IPS-15b (cell line): ENCODE results near the gene SCP2.
"Not testable (repeated sequence)": the region's sequence is repeated elsewhere in the genome, so short reads cannot be mapped to it uniquely, and the experiment has no call there.

Experiments used
- H3K27me3 ChIP-seq: one replicate; pipeline ENCODE4 v1.6.1; 2013; ENCODE audit warnings: low read length; ENCODE audit not compliant: control insufficient read depth, insufficient read depth
- H3K36me3 ChIP-seq: one replicate; pipeline ENCODE4 v1.6.1; 2013; ENCODE audit warnings: low read length; ENCODE audit not compliant: control insufficient read depth, insufficient read depth
- H3K4me1 ChIP-seq: one replicate; pipeline ENCODE4 v1.6.1; 2013; ENCODE audit warnings: mild to moderate bottlenecking, low read length; ENCODE audit not compliant: control insufficient read depth, insufficient read depth
- H3K4me3 ChIP-seq: one replicate; pipeline ENCODE4 v1.5.1; 2013; ENCODE audit warnings: low read depth, low read length
- H3K9ac ChIP-seq: one replicate; pipeline ENCODE4 v1.6.1; 2013; ENCODE audit warnings: low read depth, mild to moderate bottlenecking, low read length
- H3K9me3 ChIP-seq: one replicate; pipeline ENCODE4 v1.6.1; 2013; ENCODE audit warnings: mild to moderate bottlenecking, low read length; ENCODE audit not compliant: control insufficient read depth, insufficient read depth

Gene SCP2

DNA sequence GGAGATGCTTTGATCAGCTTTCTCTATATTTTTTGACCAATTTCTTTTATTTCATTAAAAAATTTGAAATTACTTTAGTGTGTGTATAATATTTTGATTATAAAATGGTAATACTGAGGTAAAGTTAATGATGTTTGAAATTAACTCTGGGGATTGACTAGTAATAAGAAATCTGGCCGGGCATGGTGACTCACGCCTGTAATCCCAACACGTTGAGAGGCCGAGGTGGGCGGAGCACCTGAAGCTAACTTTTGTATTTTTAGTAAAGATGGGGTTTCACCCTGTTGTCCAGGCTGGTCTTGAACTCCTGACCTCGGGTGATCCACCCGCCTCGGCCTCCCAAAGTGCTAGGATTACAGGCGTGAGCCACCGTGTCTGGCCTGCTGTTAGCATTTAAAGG, 17.5 kb downstream of the SCP2 start:
- Histone ChIP-seq H3K9me3 (no peaks in the 10 kb centered on the region), H3K4me3 (no peak overlapping the region), H3K36me3 (no peaks in the 10 kb centered on the region), H3K4me1 (no peaks in the 10 kb centered on the region), H3K27me3 (no peaks in the 10 kb centered on the region), H3K9ac (no peak overlapping the region)

DNA sequence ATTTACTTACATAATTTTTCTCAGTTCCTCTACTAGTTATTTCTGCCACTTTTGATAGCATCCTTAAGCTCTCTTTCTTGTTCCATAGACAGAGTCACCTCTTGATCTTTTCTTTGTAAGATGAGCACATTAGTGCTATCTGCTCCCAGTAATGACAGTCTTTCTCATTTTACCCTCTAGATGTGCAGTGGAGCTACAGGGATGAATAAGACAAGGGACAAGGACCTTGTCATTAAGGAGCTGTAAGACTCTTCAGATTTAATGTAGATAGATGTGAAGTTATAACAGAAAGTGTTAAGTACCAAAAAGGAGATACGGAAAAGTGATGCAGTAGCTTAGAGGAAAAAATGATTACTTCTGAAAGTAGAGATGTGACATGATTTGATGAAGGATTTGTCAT, 20.4 kb downstream of the SCP2 start:
- no peaks in the 10 kb centered on the region for H3K4me1 ChIP-seq
- H3K9me3 ChIP-seq = no peaks in the 10 kb centered on the region
- H3K27me3 ChIP-seq = no peaks in the 10 kb centered on the region
- H3K4me3 ChIP-seq = no peak overlapping the region
- H3K9ac ChIP-seq = no peak overlapping the region
- H3K36me3 ChIP-seq = no peaks in the 10 kb centered on the region

DNA sequence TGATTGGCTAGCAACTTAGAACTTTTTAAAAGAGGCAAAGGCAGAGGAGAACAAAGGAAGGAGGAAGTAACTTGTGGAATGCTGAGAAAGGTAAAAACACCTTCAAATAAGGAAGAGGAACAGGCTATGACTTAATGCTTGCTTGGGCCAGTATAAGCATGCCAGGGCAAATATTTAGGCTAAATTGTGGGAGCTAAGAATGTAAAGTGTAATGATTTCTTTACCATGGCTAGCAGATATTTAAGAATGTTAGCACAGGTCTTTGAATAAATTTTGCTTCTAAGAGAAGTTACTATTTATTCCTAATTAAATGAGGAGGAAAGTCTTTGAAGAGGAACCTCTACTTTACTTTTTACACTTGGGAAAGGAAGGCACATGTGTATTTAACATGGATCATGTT, 22.5 kb downstream of the SCP2 start:
- H3K4me3 ChIP-seq, H3K27me3 ChIP-seq, H3K36me3 ChIP-seq, H3K9me3 ChIP-seq, H3K4me1 ChIP-seq, H3K9ac ChIP-seq: not testable (repeated sequence)

DNA sequence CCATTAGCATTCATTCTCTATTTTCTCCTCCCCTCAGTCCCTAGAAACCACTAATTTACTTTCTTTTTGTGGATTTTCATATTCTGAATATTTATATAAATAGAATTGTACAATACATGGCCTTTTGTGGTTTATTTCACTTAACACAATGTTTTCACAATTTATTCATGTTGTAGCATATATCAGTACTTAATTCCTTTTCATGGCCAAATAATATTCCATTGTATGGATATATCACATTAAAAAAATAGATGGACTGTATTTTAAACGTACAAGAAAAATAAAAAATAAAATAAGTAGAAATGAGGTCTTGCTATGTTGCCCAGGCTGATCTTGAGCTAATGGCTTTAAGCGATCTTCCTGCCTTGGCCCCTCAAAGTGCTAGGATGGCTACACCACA, 25.0 kb downstream of the SCP2 start:
- Histone ChIP-seq H3K36me3 (no peaks in the 10 kb centered on the region), H3K4me3 (no peak overlapping the region), H3K4me1 (no peaks in the 10 kb centered on the region), H3K9ac (no peak overlapping the region), H3K27me3 (no peaks in the 10 kb centered on the region), H3K9me3 (no peaks in the 10 kb centered on the region)

DNA sequence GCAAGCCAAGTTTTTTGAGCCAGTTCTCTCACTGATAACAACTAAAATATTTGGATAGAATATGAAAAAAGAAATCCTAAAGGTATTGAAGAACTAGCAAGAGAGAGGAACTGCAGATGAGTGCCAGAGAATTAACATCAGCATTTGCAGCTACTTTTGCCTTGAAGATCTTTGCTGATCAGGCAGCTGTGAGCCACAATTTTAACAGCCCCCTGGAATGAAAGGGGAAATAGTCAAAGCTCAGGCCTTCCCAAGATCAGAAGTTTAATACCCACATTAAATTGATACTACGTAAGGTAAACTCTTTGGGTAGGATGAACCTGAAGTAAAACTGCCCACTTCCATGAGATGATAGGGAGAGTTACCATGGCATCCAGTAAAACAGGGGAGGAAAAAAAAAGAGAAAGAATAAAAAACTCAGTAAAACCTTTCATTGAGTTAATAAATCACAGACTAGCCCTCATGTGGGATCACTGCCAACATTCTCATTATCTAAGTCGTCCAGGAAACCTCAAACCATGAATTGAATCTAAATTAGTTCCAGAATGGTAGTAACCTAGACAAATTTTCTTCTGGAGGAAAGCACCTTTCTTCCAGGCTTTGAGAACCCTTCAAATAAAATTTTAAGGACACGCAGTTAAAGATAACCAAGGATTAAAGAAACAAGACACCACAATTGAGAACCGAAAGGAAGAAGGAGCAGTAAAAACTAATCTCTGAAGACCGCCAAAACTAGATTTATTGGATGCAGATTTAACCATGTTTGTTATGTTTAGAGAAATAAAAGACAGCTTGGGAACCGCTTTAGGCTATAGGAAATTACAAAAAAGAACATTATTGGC, 28.3 kb downstream of the SCP2 start:
- no peaks in the 10 kb centered on the region for H3K27me3 ChIP-seq
- H3K9ac ChIP-seq = no peak overlapping the region
- H3K9me3 ChIP-seq = no peaks in the 10 kb centered on the region
- no peaks in the 10 kb centered on the region for H3K4me1 ChIP-seq
- H3K36me3 ChIP-seq = no peaks in the 10 kb centered on the region
- H3K4me3 ChIP-seq = no peak overlapping the region

DNA sequence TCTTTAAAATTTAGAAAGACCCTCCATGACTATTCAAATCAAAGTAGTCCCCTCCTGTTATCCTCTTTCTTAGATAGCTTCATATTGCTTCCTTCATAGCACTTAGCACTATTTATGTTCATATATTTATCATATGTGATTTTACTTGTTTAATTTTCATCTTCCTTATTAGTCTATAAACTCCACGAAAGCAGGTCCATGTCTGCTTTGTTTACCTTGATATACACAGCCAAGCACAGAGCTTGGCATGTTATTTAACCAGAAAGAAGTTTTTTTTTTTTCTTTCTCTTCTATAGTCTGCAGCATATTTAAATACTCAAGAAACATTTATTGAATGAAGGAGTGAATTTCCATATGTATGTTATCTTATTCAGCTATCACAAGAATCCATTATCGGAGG, 36.0 kb downstream of the SCP2 start:
- H3K4me3 ChIP-seq = no peak overlapping the region
- H3K36me3 ChIP-seq = no peaks in the 10 kb centered on the region
- H3K9ac ChIP-seq = no peak overlapping the region
- H3K9me3 ChIP-seq = no peaks in the 10 kb centered on the region
- no peaks in the 10 kb centered on the region for H3K27me3 ChIP-seq
- H3K4me1 ChIP-seq = no peaks in the 10 kb centered on the region

DNA sequence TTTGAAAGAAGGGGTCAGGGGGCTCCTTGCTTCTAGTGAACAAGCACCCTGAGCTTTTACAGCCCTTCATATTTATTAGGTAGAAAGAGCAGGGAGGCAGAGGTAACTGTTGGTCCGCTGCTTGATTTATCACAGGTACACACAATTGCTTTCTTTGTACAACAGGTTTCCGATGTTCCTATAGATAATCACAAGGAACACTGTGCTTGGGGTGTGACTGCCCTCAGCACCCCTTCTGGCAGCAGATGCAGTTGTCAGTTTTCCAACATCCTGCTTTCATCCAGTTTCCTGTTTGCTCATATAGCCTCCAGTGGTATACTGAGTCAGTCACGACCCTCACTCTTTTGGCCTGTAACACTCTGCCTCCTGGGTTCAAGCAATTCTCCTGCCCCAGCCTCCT, 40.6 kb downstream of the SCP2 start:
- no peak overlapping the region for H3K4me3 ChIP-seq
- H3K36me3 ChIP-seq = no peaks in the 10 kb centered on the region
- no peaks in the 10 kb centered on the region for H3K27me3 ChIP-seq
- no peaks in the 10 kb centered on the region for H3K9me3 ChIP-seq
- H3K4me1 ChIP-seq = no peaks in the 10 kb centered on the region
- no peak overlapping the region for H3K9ac ChIP-seq

DNA sequence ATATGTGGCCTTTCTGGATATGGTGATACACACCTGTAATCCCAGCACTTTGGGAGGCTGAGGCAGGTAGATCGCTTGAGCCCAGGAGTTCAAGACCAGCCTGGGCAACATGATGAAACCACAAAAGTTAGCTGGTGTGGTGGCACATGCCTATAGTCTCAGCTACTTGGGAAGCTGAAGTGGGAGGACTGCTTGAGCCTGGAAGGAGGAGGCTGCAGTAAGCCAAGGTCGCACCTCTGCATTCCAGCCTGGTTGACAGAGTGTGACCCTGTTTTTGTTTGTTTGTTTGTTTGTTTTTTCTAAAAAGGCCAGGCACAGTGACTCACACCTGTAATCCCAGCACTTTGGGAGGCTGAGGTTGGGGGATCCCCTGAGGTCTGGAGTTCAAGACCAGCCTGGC, 42.2 kb downstream of the SCP2 start:
- H3K4me1 ChIP-seq, H3K9ac ChIP-seq, H3K4me3 ChIP-seq, H3K27me3 ChIP-seq, H3K9me3 ChIP-seq, H3K36me3 ChIP-seq: not testable (repeated sequence)

DNA sequence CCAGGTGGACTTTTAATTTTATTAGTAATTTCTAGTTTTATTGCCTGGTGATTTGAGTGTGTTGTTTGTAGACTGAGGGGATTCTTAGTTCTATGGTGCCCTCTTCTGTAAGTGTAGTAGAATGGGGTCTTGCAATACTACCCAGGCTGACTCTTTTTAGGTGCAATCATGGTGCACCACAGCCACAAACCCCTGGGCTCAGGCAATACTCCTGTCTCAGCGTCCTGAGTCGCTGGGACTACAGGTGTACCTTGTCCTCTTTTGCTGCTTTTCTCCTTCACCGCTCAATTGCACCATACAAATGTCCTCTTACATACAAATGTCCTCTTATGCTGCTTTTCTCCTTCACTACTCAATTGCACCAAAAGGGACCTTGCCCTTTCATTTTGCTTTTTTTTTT, 43.1 kb downstream of the SCP2 start:
- no peaks in the 10 kb centered on the region for H3K4me1 ChIP-seq
- H3K9me3 ChIP-seq = no peaks in the 10 kb centered on the region
- no peaks in the 10 kb centered on the region for H3K36me3 ChIP-seq

DNA sequence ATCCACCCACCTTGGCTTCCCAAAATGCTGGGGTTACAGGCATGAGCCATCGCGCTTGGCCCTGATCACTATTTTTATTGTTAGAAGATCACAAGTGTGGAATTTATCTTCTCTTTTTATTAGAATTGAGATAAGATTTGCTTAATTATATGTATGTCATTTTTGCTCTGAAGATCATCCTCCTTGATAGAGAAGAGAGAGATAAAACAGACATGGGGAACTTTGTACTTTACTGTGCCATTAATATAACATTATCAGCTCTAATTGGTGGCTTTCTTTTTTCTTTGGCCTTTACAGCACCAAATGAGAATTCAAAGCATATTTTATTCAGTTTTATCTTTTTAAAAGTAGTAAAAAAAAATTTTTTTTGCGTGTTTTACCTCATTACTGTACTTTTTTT, 46.8 kb downstream of the SCP2 start:
- Histone ChIP-seq H3K36me3 (no peaks in the 10 kb centered on the region), H3K4me3 (no peak overlapping the region), H3K4me1 (peaks cover 18% of the 10 kb centered on the region), H3K27me3 (no peaks in the 10 kb centered on the region), H3K9me3 (no peaks in the 10 kb centered on the region), H3K9ac (no peak overlapping the region)

More for the DNA sequence above, 43.1 kb downstream of the SCP2 start:
- Histone ChIP-seq H3K4me3 (no peak overlapping the region), H3K27me3 (no peaks in the 10 kb centered on the region), H3K9ac (no peak overlapping the region)

DNA sequence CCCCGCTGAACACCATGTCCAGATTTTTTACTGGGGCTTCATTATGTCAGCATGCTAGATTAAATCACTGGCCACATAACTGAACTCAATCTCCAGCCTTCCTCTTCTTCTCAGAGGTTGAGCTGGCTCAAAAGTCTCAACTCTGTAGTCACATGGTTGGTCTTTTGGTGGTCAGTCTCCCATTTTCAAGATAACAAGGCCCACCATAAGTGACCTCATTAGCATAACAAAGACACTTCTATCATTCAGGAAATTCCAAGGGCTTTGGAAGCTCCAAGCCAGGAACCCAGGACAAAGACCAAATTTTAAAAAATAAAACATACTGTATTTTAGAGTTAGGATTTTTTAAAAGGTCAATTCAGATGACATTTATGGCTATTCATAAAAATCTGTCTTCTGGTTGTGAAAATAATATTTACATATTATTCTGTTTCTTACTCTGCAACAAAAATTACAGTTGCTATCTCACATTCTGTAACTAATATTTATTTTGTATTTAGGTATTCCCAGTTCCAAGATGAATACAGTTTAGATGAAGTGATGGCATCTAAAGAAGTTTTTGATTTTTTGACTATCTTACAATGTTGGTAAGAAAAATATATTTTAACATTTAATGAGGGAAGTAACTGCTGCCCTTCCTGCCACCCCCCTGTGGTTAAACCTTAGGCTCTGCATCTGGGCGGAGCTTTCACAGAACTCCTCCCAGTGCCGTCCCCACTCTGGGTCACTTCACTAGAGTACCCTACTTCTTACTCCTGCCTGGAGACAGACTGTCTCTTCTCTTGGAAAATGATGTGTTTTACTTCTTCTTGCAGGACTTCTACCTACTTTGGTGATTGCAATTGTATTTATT, 49.3 kb downstream of the SCP2 start:
- Histone ChIP-seq H3K36me3 (no peaks in the 10 kb centered on the region), H3K9me3 (no peaks in the 10 kb centered on the region), H3K9ac (no peak overlapping the region), H3K27me3 (no peaks in the 10 kb centered on the region), H3K4me1 (peaks cover 18% of the 10 kb centered on the region), H3K4me3 (no peak overlapping the region)

DNA sequence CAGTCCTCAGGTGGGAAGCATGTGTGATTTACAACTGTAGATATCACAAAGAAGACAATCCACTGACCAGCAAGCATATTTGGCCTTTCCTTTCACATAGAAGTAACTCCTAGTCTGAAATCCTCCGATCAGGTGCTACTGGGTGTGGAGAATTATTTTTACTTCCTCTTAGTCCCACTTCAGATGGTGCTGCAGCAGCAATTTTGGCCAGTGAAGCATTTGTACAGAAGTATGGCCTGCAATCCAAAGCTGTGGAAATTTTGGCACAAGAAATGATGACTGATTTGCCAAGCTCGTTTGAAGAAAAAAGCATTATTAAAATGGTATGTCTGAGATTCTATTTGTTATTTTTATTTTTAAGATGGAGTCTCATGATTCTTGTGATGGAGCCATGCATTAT, 51.0 kb downstream of the SCP2 start:
- Histone ChIP-seq H3K4me3 (no peak overlapping the region), H3K9ac (no peak overlapping the region), H3K27me3 (no peaks in the 10 kb centered on the region), H3K36me3 (no peaks in the 10 kb centered on the region), H3K9me3 (no peaks in the 10 kb centered on the region), H3K4me1 (peaks cover 18% of the 10 kb centered on the region)
